Stomach (tissue), 4 donors: ENCODE data around the gene HS6ST1.

Source experiments
- CTCF ChIP-seq, 7 experiments: fragments of 450-650 bp in 4 of 7; fragments of 200-600 bp in 3 of 7; sonication (generic) in 3 of 7; IDR thresholded peaks; one replicate each; pipeline ENCODE4 v1.5.1; 2016 to 2019; ENCODE audit warnings: antibody characterized with exemption in 7 of 7, control low read depth in 2 of 7, mild to moderate bottlenecking in 1 of 7
- EP300 ChIP-seq: sonication (generic); formaldehyde crosslinking; IDR thresholded peaks from one replicate; pipeline ENCODE4 v1.6.1; 2017; ENCODE audit warnings: antibody characterized with exemption
- POLR2A ChIP-seq, 4 donors: fragments of 450-650 bp; IDR thresholded peaks; one replicate each; pipeline ENCODE4 v1.6.1; 2016; ENCODE audit warnings: antibody characterized with exemption in 4 of 4, control low read depth in 2 of 4, mild to moderate bottlenecking in 1 of 4, moderate library complexity in 1 of 4
- POLR2AphosphoS5 ChIP-seq, 3 donors: sonication (generic); formaldehyde crosslinking; IDR thresholded peaks; one replicate each; pipeline ENCODE4 v1.6.1; 2016; ENCODE audit warnings: antibody characterized with exemption in 3 of 3

- TF ChIP-seq CTCF (IDR thresholded peaks at IDR 0.05): no peak
- TF ChIP-seq POLR2A (IDR thresholded peaks at IDR 0.05): no peak
- no peak for TF ChIP-seq EP300
- no peak for TF ChIP-seq POLR2AphosphoS5 (IDR thresholded peaks at IDR 0.05)
Measured at GRCh38 chr2:128217671-128218070, 101.0 kb downstream of the HS6ST1 start.
